Posterior vena cava (tissue), 2 donors: ENCODE data around the gene SNRK. TPM values are rescaled to one million over a fixed set of nuclear protein-coding genes. Genes with fewer than 3 reads are reported as not detected.

Experiments
- DNase-seq: peaks from one replicate; pipeline ENCODE4 v3.0.0-alpha.2; 2020; ENCODE audit warnings: low spot score
- intact Hi-C, 2 donors: fragments of 100-400 bp; cut with DNase I; formaldehyde crosslinking; loops; one replicate each; pipeline versions ENCODE4 v1.14.1 to v1.14.2; 2022 to 2023
- total RNA-seq, 2 donors: library from RNA; stranded (reverse); fragmentation: NEBNext Ultra II Directional; extraction: Animal tissue kit (Norgen Biotek cat#: 25700); gene quantifications; one replicate each; pipeline ENCODE4 v1.2.1, GENCODE V29; 2021
- donor health status: DM: yes; HTN: yes; CAD: no.
- donor health status: DM: yes; HTN: yes; CAD: no.

The SNRK gene
- total RNA-seq, 2 donors from 2014 or later = 34.8 to 49.3 TPM

GRCh38 chr3:43363621-43364266, 77.4 kb downstream of the SNRK start:
- intact Hi-C loops = no loop called here

GRCh38 chr3:43364494-43364893, 78.2 kb downstream of the SNRK start:
- intact Hi-C loops = no loop called here
- DNase-seq = no peak

More at GRCh38 chr3:43363621-43364266, 77.4 kb downstream of the SNRK start:
- no peak for DNase-seq

GRCh38 chr3:43364926-43365325, 78.6 kb downstream of the SNRK start:
- DNase-seq = no peak
- intact Hi-C loops = no loop called here

GRCh38 chr3:43365601-43366305, 79.4 kb downstream of the SNRK start:
- no peak for DNase-seq
- intact Hi-C loops = no loop called here

GRCh38 chr3:43366481-43366880, 80.1 kb downstream of the SNRK start:
- intact Hi-C loops = no loop called here
- no peak for DNase-seq

- intact Hi-C loops = no loop called here
- no peak for DNase-seq
Measured at GRCh38 chr3:43366885-43367284, 80.5 kb downstream of the SNRK start.

- DNase-seq = no peak
- intact Hi-C loops = no loop called here
Measured at GRCh38 chr3:43369404-43370292, 83.3 kb downstream of the SNRK start.

- DNase-seq = no peak
- intact Hi-C loops = no loop called here
Measured at GRCh38 chr3:43370293-43370980, 84.1 kb downstream of the SNRK start.

GRCh38 chr3:43371494-43371893, 85.2 kb downstream of the SNRK start:
- intact Hi-C loops = no loop called here
- no peak for DNase-seq

GRCh38 chr3:43372007-43372740, 85.8 kb downstream of the SNRK start:
- intact Hi-C loops = loop anchor here in 1 of 2 donors (2.0 kb wide), 1 partner anchor 77 kb away; no protein-coding TSS in a partner anchor
- DNase-seq = no peak

- intact Hi-C loops = loop anchor here in 1 of 2 donors (2.0 kb wide), 1 partner anchor 78 kb away; no protein-coding TSS in a partner anchor
- no peak for DNase-seq
Measured at GRCh38 chr3:43372809-43373559, 86.6 kb downstream of the SNRK start.

GRCh38 chr3:43373560-43373928, 87.2 kb downstream of the SNRK start:
- no peak for DNase-seq
- intact Hi-C loops = loop anchor here in 1 of 2 donors (2.0 kb wide), 1 partner anchor 79 kb away; no protein-coding TSS in a partner anchor

GRCh38 chr3:43378066-43378935, 92.0 kb downstream of the SNRK start:
- intact Hi-C loops = no loop called here
- no peak for DNase-seq

- DNase-seq = no peak
Measured at GRCh38 chr3:43379343-43379742, 93.0 kb downstream of the SNRK start.

GRCh38 chr3:43388175-43388574, 101.8 kb downstream of the SNRK start:
- intact Hi-C loops = loop anchor here in 1 of 2 donors (2.0 kb wide), 1 partner anchor 43 kb away; no protein-coding TSS in a partner anchor
- no peak for DNase-seq

More at GRCh38 chr3:43379343-43379742, 93.0 kb downstream of the SNRK start:
- intact Hi-C loops = no loop called here

- intact Hi-C loops = loop anchor here in 1 of 2 donors (2.0 kb wide), 1 partner anchor 44 kb away; no protein-coding TSS in a partner anchor
- no peak for DNase-seq
Measured at GRCh38 chr3:43388915-43389314, 102.6 kb downstream of the SNRK start.
